NCI-H2227 treated with DMSO at 0.1 percent for 48 hours (cell line): ENCODE data around the gene PROX1.

Experiments
- DNase-seq: peaks from one replicate; lab custom pipeline; 2025; lab: John Stamatoyannopoulos, UW

Gene PROX1

GRCh38 chr1:213987927-213988506 is at the start of gene PROX1:
PROX1 (plus strand) TSS chr1:213987973; CDS start chr1:213996536, 8,563 bp downstream.
- DNase-seq = peak; percentile 92

GRCh38 chr1:213938776-213939175 is 49.0 kb upstream of the PROX1 start:
- no peak for DNase-seq

GRCh38 chr1:213939888-213940287 is 47.9 kb upstream of the PROX1 start:
- no peak for DNase-seq

- no peak for DNase-seq
Measured at GRCh38 chr1:213940947-213941346, 46.8 kb upstream of the PROX1 start.

- DNase-seq = no peak
Measured at GRCh38 chr1:213942061-213942460, 45.7 kb upstream of the PROX1 start.

GRCh38 chr1:213947200-213947801 is 40.5 kb upstream of the PROX1 start:
- DNase-seq = no peak

- DNase-seq = no peak
Measured at GRCh38 chr1:213951876-213952275, 35.9 kb upstream of the PROX1 start.

GRCh38 chr1:213953806-213954205 is 34.0 kb upstream of the PROX1 start:
- DNase-seq = no peak

GRCh38 chr1:213956295-213956770 is 31.4 kb upstream of the PROX1 start:
- no peak for DNase-seq

- DNase-seq = no peak
Measured at GRCh38 chr1:213958346-213958745, 29.4 kb upstream of the PROX1 start.

- DNase-seq = no peak
Measured at GRCh38 chr1:213960963-213961362, 26.8 kb upstream of the PROX1 start.

- DNase-seq = no peak
Measured at GRCh38 chr1:213962508-213962907, 25.3 kb upstream of the PROX1 start.

GRCh38 chr1:213966122-213966521 is 21.7 kb upstream of the PROX1 start:
- no peak for DNase-seq

- DNase-seq = no peak
Measured at GRCh38 chr1:213968146-213968825, 19.5 kb upstream of the PROX1 start.

- DNase-seq = no peak
Measured at GRCh38 chr1:213969958-213970555, 17.7 kb upstream of the PROX1 start.

- no peak for DNase-seq
Measured at GRCh38 chr1:213972141-213972540, 15.6 kb upstream of the PROX1 start.

- DNase-seq = no peak
Measured at GRCh38 chr1:213973129-213973528, 14.6 kb upstream of the PROX1 start.

- no peak for DNase-seq
Measured at GRCh38 chr1:213976665-213977485, 10.9 kb upstream of the PROX1 start.

- DNase-seq = no peak
Measured at GRCh38 chr1:213977486-213977842, 10.3 kb upstream of the PROX1 start.

- no peak for DNase-seq
Measured at GRCh38 chr1:213977909-213978308, 9.9 kb upstream of the PROX1 start.

- DNase-seq = no peak
Measured at GRCh38 chr1:213979751-213980586, 7.8 kb upstream of the PROX1 start.
